H1 (cell line): Measurements from ENCODE around the gene PLCB1. TPM values are rescaled to one million over a fixed set of nuclear protein-coding genes. Genes with fewer than 3 reads are reported as not detected.

Source experiments
- CTCF ChIA-PET: fragments of 300-600 bp; sonication (Branson Sonifier 250); formaldehyde crosslinking; loops from one replicate; lab custom pipeline; 2021; ENCODE audit not compliant: partially characterized antibody; lab: Charles Lee
- POLR2A ChIA-PET: fragments of 300-600 bp; sonication (Branson Sonifier 250); formaldehyde crosslinking; loops from one replicate; lab custom pipeline; 2021; ENCODE audit warnings: inconsistent platforms; ENCODE audit not compliant: partially characterized antibody; lab: Charles Lee
- DNase-seq, 2 experiments: peaks; one replicate each; pipeline versions ENCODE4 v3.0.0 to v3.0.0-alpha.2; 2010 to 2022; ENCODE audit warnings: low spot score in 2 of 2, low read depth in 1 of 2, mixed read lengths in 1 of 2
- FAIRE-seq: peaks from 2 replicates; lab custom pipeline; 2011; peaks lifted over from hg19 to GRCh38; lab: Jason Lieb, UNC
- H2AFZ ChIP-seq: 2 replicates; pipeline ENCODE4 v1.8.1; 2012; ENCODE audit warnings: low read length, inconsistent platforms
- H2AK5ac ChIP-seq: 2 replicates; pipeline ENCODE4 v1.6.1; 2013; ENCODE audit warnings: low read depth, low read length
- H2BK120ac ChIP-seq: replicated peaks from 2 replicates; pipeline ENCODE3; 2013; ENCODE audit warnings: low read depth, low read length, inconsistent platforms
- H2BK12ac ChIP-seq: 2 replicates; pipeline ENCODE4 v1.6.1; 2013; ENCODE audit warnings: low read depth, low read length
- H2BK15ac ChIP-seq: 2 replicates; pipeline ENCODE4 v1.6.1; 2013; ENCODE audit warnings: low read length
- H2BK20ac ChIP-seq: 2 replicates; pipeline ENCODE4 v1.6.1; 2013; ENCODE audit warnings: low read length
- H2BK5ac ChIP-seq: 2 replicates; pipeline ENCODE4 v1.6.1; 2013; ENCODE audit warnings: low read depth, low read length
- H3K14ac ChIP-seq: 2 replicates; pipeline ENCODE4 v1.6.1; 2013; ENCODE audit warnings: inconsistent platforms; ENCODE audit not compliant: insufficient read length
- H3K18ac ChIP-seq: 2 replicates; pipeline ENCODE4 v1.6.1; 2013; ENCODE audit warnings: low read length; ENCODE audit errors: extremely low read depth
- H3K23ac ChIP-seq: 2 replicates; pipeline ENCODE4 v1.6.1; 2013; ENCODE audit warnings: inconsistent platforms; ENCODE audit not compliant: insufficient read length
- H3K23me2 ChIP-seq: 2 replicates; pipeline ENCODE4 v1.6.1; 2013; ENCODE audit warnings: low read depth, low read length
- H3K27ac ChIP-seq: 2 replicates; pipeline ENCODE4 v1.6.1; 2011; ENCODE audit warnings: low read depth, low read length, inconsistent platforms
- H3K27me3 ChIP-seq, 4 experiments: replicated peaks in 1 of 4; 1 replicate in 1 of 4; 2 replicates in 3 of 4; pipeline versions ENCODE4 v1.6.1 to v1.8.1; 2011 to 2013; ENCODE audit warnings: low read length in 3 of 4, mild to moderate bottlenecking in 3 of 4, inconsistent platforms in 2 of 4, mixed read lengths in 2 of 4, moderate library complexity in 1 of 4; ENCODE audit not compliant: control insufficient read depth in 3 of 4, insufficient read depth in 3 of 4; ENCODE audit errors: extremely low read depth in 1 of 4
- H3K36me3 ChIP-seq, 4 experiments: 2 replicates each; pipeline versions ENCODE4 v1.6.1 to v1.8.1; 2011 to 2013; ENCODE audit warnings: mild to moderate bottlenecking in 4 of 4, low read length in 3 of 4, moderate library complexity in 2 of 4, control low read depth in 1 of 4, inconsistent platforms in 1 of 4; ENCODE audit not compliant: insufficient read depth in 4 of 4, control insufficient read depth in 2 of 4
- H3K4ac ChIP-seq: replicated peaks from 2 replicates; pipeline ENCODE3; 2013; ENCODE audit warnings: low read length, low read depth, mixed read lengths, inconsistent platforms; ENCODE audit not compliant: insufficient read length
- H3K4me1 ChIP-seq, 4 experiments: replicated peaks in 1 of 4; 1 replicate in 1 of 4; 2 replicates in 3 of 4; pipeline versions ENCODE4 v1.6.1 to v1.8.1; 2011 to 2013; ENCODE audit warnings: low read length in 3 of 4, inconsistent platforms in 2 of 4, mixed read lengths in 1 of 4; ENCODE audit not compliant: insufficient read depth in 4 of 4, control insufficient read depth in 3 of 4
- H3K4me2 ChIP-seq, 2 experiments: 2 replicates each; pipeline versions ENCODE4 v1.6.1 to v1.8.1; 2011 to 2013; ENCODE audit warnings: low read depth in 2 of 2, low read length in 2 of 2, control low read depth in 1 of 2, inconsistent platforms in 1 of 2, mild to moderate bottlenecking in 1 of 2; ENCODE audit not compliant: insufficient read depth in 1 of 2
- H3K4me3 ChIP-seq, 4 experiments: fragments of 200-600, 300-600 bp in 1 of 4; sonication (generic), shearing (Covaris generic), sonication (Bioruptor Twin) in 1 of 4; 2 replicates each; pipeline versions ENCODE4 v1.5.1 to v1.8.1; 2011 to 2016; ENCODE audit warnings: low read length in 4 of 4, low read depth in 3 of 4, control low read depth in 2 of 4, inconsistent platforms in 2 of 4, mild to moderate bottlenecking in 2 of 4, mixed read lengths in 1 of 4, moderate library complexity in 1 of 4; ENCODE audit not compliant: insufficient read depth in 2 of 4; ENCODE audit errors: extremely low read depth in 1 of 4
- H3K56ac ChIP-seq: replicated peaks from 2 replicates; pipeline ENCODE3; 2013; ENCODE audit warnings: low read depth, mild to moderate bottlenecking, mixed read lengths, low read length, inconsistent platforms; ENCODE audit not compliant: insufficient read length
- H3K79me1 ChIP-seq: 2 replicates; pipeline ENCODE4 v1.6.1; 2013; ENCODE audit warnings: low read depth, low read length, control low read depth
- H3K79me2 ChIP-seq, 2 experiments: 2 replicates each; pipeline versions ENCODE4 v1.6.1 to v1.8.1; 2012 to 2013; ENCODE audit warnings: low read length in 2 of 2, mild to moderate bottlenecking in 2 of 2, inconsistent platforms in 1 of 2; ENCODE audit not compliant: insufficient read depth in 2 of 2, control insufficient read depth in 1 of 2
- H3K9ac ChIP-seq, 4 experiments: replicated peaks in 1 of 4; 1 replicate in 1 of 4; 2 replicates in 3 of 4; pipeline versions ENCODE4 v1.6.1 to v1.8.1; 2011 to 2013; ENCODE audit warnings: low read depth in 3 of 4, low read length in 3 of 4, control low read depth in 2 of 4, mild to moderate bottlenecking in 2 of 4, moderate library complexity in 2 of 4, inconsistent platforms in 1 of 4; ENCODE audit errors: extremely low read depth in 1 of 4
- H3K9me3 ChIP-seq, 2 experiments: 2 replicates each; pipeline versions ENCODE4 v1.6.1 to v1.8.1; 2012 to 2013; ENCODE audit warnings: mild to moderate bottlenecking in 2 of 2, moderate library complexity in 2 of 2, control low read depth in 1 of 2, inconsistent platforms in 1 of 2, low read depth in 1 of 2, low read length in 1 of 2, mixed read lengths in 1 of 2; ENCODE audit not compliant: insufficient read depth in 2 of 2
- H4K20me1 ChIP-seq, 2 experiments: replicated peaks in 1 of 2; 2 replicates each; pipeline versions ENCODE3 to v1.8.1; 2011 to 2013; ENCODE audit warnings: inconsistent platforms in 2 of 2, low read length in 2 of 2, mild to moderate bottlenecking in 1 of 2; ENCODE audit not compliant: insufficient read depth in 2 of 2, control insufficient read depth in 1 of 2
- H4K5ac ChIP-seq: 2 replicates; pipeline ENCODE4 v1.6.1; 2013; ENCODE audit warnings: low read length, low read depth, mixed read lengths, inconsistent platforms; ENCODE audit not compliant: insufficient read length
- H4K8ac ChIP-seq: 2 replicates; pipeline ENCODE4 v1.8.0; 2013; ENCODE audit warnings: mild to moderate bottlenecking, moderate library complexity, low read length, inconsistent platforms; ENCODE audit not compliant: insufficient read depth; ENCODE audit errors: extremely low read depth
- H4K91ac ChIP-seq: replicated peaks from 2 replicates; pipeline ENCODE3; 2013; ENCODE audit warnings: low read length, mixed read lengths, inconsistent platforms; ENCODE audit not compliant: insufficient read length
- BACH1 ChIP-seq: IDR thresholded peaks from 2 replicates; pipeline ENCODE4 v1.6.1; 2012; ENCODE audit warnings: low read length, improper control_type of control experiment
- EP300 ChIP-seq, 2 experiments: IDR thresholded peaks; 1 replicate in 1 of 2; 2 replicates in 1 of 2; pipeline ENCODE4 v1.6.1; 2011 to 2012; ENCODE audit warnings: low read depth in 2 of 2, low read length in 2 of 2, mild to moderate bottlenecking in 2 of 2, borderline replicate concordance in 1 of 2, inconsistent platforms in 1 of 2, moderate library complexity in 1 of 2
- JUND ChIP-seq: IDR thresholded peaks from 2 replicates; pipeline ENCODE4 v1.6.1; 2011; ENCODE audit warnings: mild to moderate bottlenecking, improper control_type of control experiment, low read length
- PHF8 ChIP-seq: fragments of 200-600 bp; sonication (generic); conservative IDR thresholded peaks from 2 replicates; pipeline ENCODE4 v1.7.1; 2012; ENCODE audit warnings: low read depth, mild to moderate bottlenecking, inconsistent platforms, low read length, moderate library complexity
- SRF ChIP-seq: IDR thresholded peaks from 2 replicates; pipeline ENCODE4 v1.6.1; 2011; ENCODE audit warnings: mild to moderate bottlenecking, low read depth, low read length, moderate library complexity
- TAF7 ChIP-seq: optimal IDR thresholded peaks from 2 replicates; pipeline ENCODE3; 2011; ENCODE audit warnings: low read depth, mild to moderate bottlenecking, inconsistent platforms, low read length, moderate library complexity, borderline replicate concordance
- polyA plus RNA-seq, 7 experiments: library from polyadenylated mRNA; depleted of rRNA in 3 of 7; stranded (reverse) in 5 of 7; unstranded in 2 of 7; fragments of >200 nt in 5 of 7; fragments of 200-250 nt in 2 of 7; gene quantifications; 1 replicate in 5 of 7; 2 replicates in 1 of 7; 4 replicates in 1 of 7; pipeline versions ENCODE4 v1.2.1 to v1.2.3, GENCODE V29; 2011 to 2013; ENCODE audit warnings: missing spikeins in 2 of 7, mixed read lengths in 2 of 7
- total RNA-seq: library from RNA; stranded (reverse); fragmentation: NEBNext Ultra II Directional; extraction: Animal tissue kit (Norgen Biotek cat#: 25700); gene quantifications from 2 replicates; pipeline ENCODE4 v1.2.1, GENCODE V29; 2021
- TF ChIP-seq, protein P1 (sequence below): IDR thresholded peaks from 2 replicates; pipeline ENCODE4 v1.6.1; 2012; ENCODE audit warnings: inconsistent platforms

Gene PLCB1
- total and polyA plus RNA-seq, 2 of the 8 experiments (the other 6 are each of a cell fraction or from before 2014, with no cell fraction given) = 2.6 to 9.1 TPM

DNA sequence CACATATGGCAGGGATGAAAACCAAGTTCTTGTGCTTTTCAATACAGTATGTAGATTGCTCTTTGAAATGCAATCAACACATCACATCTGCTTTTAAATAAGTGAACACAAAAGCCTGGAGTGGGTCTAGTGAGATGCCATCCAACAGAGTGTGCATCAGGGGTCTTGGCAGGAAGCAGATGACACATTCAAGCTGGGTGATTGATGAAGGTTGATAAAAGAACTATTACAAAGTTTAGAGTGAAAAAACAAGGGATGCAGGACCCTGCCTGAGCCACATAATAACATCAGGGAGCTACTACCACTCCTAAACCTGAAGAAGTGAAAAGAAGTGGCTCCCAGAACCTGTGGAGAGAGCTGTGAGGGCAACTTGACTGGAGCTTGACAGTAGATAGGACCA, 16.6 kb upstream of the PLCB1 start:
- CTCF ChIA-PET = interaction anchor here (0.8 to 1.1 kb wide), 2 partner anchors 16 to 607 kb away, joined by 3 read pairs; partner anchors contain the start of gene PLCB1
- Histone ChIP-seq H3K4me3 (no peak overlapping the region; a peak in 1 of 8 replicates), H3K23me2 (no peaks in the 10 kb centered on the region)

More for the DNA sequence above, 16.6 kb upstream of the PLCB1 start:
- Histone ChIP-seq H2BK5ac (no peak overlapping the region), H3K79me1 (no peaks in the 10 kb centered on the region), H2BK15ac (no peak overlapping the region), H4K5ac (no peak overlapping the region), H3K4me1 (no peaks in the 10 kb centered on the region; a peak in 1 of 7 replicates), H3K9ac (no peak overlapping the region), H4K20me1 (no peaks in the 10 kb centered on the region), H3K36me3 (0 out of 8 replicates have a peak, but pooled peaks cover 0 to 2% (median 0%) of the 10 kb centered on the region in 4 experiments), H3K56ac (no peak overlapping the region), H2AK5ac (no peak overlapping the region), H2BK120ac (no peak overlapping the region), H3K4ac (no peak overlapping the region), H2AFZ (no peak overlapping the region), H4K8ac (no peak overlapping the region), H3K23ac (no peak overlapping the region), H3K27me3 (no peaks in the 10 kb centered on the region), H3K14ac (no peak overlapping the region), H3K9me3 (peaks cover 0 to 3% of the 10 kb centered on the region in 2 experiments; a peak in 1 of 4 replicates), H3K27ac (no peak overlapping the region), H3K79me2 (no peaks in the 10 kb centered on the region), H3K18ac (no peak overlapping the region), H4K91ac (no peak overlapping the region), H2BK12ac (no peak overlapping the region), H2BK20ac (no peak overlapping the region), H3K4me2 (0 out of 4 replicates have a peak overlapping the region, but pooled peaks of 1 of the 2 experiments have one; percentile 33)
- no peak for TF ChIP-seq TAF7
- TF ChIP-seq SRF = no peak
- no peak for TF ChIP-seq JUND
- TF ChIP-seq BACH1 = no peak
- TF ChIP-seq, protein P1, sequence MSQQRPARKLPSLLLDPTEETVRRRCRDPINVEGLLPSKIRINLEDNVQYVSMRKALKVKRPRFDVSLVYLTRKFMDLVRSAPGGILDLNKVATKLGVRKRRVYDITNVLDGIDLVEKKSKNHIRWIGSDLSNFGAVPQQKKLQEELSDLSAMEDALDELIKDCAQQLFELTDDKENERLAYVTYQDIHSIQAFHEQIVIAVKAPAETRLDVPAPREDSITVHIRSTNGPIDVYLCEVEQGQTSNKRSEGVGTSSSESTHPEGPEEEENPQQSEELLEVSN = no peak
- TF ChIP-seq PHF8 = no peak
- TF ChIP-seq EP300 (IDR thresholded peaks at IDR 0.05; ENCODE audit: borderline replicate concordance in 1 of 2, low read depth in 2 of 2, low read length in 2 of 2) = no peak
- DNase-seq (no peak), FAIRE-seq (no peak)
- POLR2A ChIA-PET = interaction anchor here (1.0 to 1.6 kb wide), 5 partner anchors 8 to 117 kb away, joined by 3 to 6 read pairs (median 3); partner anchors contain the start of gene PLCB1
